ENCODE data around the gene MTMR11. TPM values are rescaled to one million over a fixed set of nuclear protein-coding genes. Genes with fewer than 3 reads are reported as not detected.

Gene MTMR11
- total and polyA plus RNA-seq, 10 of the 15 experiments (the other 5 are each of a cell fraction or from before 2014, with no cell fraction given): 0.35 to 1.1 (median 0.73) TPM

DNA sequence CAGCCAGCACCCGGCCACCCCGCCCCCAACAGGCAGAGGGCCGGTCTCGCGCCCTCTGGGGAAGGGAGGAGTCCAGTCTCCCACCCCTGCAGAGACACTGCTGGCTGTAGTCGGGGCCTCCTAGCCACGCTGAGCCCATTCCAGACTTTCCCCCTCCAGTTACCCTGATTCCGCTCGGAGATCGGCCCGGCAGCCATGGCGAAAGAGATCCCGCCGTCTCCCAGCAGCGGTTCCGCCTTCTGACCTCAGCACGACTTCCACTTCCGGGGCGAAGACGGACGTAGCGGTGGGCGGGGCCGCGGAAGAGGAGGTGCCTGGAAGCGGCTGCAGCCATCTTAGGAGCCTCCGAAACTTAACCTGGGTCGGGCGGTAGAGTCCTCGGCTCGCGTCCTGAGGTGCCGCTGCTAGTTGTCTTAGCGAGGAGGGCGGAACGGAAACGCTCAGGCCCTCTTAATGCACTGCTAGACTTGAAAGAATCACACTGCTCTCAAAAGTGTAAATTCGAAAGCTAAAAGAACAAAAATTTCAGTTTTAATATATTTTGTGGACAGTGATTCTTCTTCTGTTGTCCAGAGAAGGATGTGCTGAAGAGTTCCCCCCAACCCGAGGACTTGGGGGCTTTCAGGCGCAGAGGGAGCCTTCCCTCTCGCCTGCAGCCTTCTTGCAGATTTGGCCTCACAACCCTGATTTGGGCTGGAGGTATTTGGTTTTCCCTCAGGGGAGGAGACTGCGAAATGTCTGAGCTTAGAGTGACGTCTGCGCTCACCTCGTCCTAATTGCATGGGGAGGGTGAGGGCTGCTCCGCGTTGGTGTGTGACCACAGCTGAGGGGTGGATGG lies 8.9 kb downstream of the MTMR11 start, which contains the start of gene SF3B4 (continued):
- TF ChIP-seq LARP7 (IDR thresholded peaks at IDR 0.05) (peak; percentile 32; the same call in 1 of the 2 replicates), EP300 (IDR thresholded peaks at IDR 0.05; ENCODE audit: borderline replicate concordance in 1 of 2, control insufficient read depth in 1 of 2, low read depth in 2 of 2, low read length in 2 of 2) (no peak), FOS (IDR thresholded peaks at IDR 0.05; ENCODE audit: borderline replicate concordance, extremely low read depth, insufficient read length) (no peak), IKZF2 (IDR thresholded peaks at IDR 0.05) (no peak), ESRRA (IDR thresholded peaks at IDR 0.05; ENCODE audit: low read length) (no peak), ZSCAN29 (IDR thresholded peaks at IDR 0.05) (no peak), RAD21 (IDR thresholded peaks at IDR 0.05; ENCODE audit: insufficient read depth, low read depth, low read length) (no peak), ATF7 (IDR thresholded peaks at IDR 0.05; ENCODE audit: low read depth) (peak; percentile 55; the same call in 1 of the 2 replicates), ZBED1 (IDR thresholded peaks at IDR 0.05; ENCODE audit: borderline replicate concordance) (no peak; the same call in 1 of the 2 replicates), NR2C1 (IDR thresholded peaks at IDR 0.05) (peak; percentile 99)
- TF ChIP-seq, protein P1, sequence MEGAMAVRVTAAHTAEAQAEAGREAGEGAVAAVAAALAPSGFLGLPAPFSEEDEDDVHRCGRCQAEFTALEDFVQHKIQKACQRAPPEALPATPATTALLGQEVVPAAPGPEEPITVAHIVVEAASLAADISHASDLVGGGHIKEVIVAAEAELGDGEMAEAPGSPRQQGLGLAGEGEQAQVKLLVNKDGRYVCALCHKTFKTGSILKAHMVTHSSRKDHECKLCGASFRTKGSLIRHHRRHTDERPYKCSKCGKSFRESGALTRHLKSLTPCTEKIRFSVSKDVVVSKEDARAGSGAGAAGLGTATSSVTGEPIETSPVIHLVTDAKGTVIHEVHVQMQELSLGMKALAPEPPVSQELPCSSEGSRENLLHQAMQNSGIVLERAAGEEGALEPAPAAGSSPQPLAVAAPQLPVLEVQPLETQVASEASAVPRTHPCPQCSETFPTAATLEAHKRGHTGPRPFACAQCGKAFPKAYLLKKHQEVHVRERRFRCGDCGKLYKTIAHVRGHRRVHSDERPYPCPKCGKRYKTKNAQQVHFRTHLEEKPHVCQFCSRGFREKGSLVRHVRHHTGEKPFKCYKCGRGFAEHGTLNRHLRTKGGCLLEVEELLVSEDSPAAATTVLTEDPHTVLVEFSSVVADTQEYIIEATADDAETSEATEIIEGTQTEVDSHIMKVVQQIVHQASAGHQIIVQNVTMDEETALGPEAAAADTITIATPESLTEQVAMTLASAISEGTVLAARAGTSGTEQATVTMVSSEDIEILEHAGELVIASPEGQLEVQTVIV (IDR thresholded peaks at IDR 0.05; ENCODE audit: borderline replicate concordance, partially characterized antibody): peak; percentile 45
- TF ChIP-seq, protein P2, sequence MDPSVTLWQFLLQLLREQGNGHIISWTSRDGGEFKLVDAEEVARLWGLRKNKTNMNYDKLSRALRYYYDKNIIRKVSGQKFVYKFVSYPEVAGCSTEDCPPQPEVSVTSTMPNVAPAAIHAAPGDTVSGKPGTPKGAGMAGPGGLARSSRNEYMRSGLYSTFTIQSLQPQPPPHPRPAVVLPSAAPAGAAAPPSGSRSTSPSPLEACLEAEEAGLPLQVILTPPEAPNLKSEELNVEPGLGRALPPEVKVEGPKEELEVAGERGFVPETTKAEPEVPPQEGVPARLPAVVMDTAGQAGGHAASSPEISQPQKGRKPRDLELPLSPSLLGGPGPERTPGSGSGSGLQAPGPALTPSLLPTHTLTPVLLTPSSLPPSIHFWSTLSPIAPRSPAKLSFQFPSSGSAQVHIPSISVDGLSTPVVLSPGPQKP (IDR thresholded peaks at IDR 0.05; ENCODE audit: low read depth, low read length): peak; percentile 78
- TF ChIP-seq, protein P3, sequence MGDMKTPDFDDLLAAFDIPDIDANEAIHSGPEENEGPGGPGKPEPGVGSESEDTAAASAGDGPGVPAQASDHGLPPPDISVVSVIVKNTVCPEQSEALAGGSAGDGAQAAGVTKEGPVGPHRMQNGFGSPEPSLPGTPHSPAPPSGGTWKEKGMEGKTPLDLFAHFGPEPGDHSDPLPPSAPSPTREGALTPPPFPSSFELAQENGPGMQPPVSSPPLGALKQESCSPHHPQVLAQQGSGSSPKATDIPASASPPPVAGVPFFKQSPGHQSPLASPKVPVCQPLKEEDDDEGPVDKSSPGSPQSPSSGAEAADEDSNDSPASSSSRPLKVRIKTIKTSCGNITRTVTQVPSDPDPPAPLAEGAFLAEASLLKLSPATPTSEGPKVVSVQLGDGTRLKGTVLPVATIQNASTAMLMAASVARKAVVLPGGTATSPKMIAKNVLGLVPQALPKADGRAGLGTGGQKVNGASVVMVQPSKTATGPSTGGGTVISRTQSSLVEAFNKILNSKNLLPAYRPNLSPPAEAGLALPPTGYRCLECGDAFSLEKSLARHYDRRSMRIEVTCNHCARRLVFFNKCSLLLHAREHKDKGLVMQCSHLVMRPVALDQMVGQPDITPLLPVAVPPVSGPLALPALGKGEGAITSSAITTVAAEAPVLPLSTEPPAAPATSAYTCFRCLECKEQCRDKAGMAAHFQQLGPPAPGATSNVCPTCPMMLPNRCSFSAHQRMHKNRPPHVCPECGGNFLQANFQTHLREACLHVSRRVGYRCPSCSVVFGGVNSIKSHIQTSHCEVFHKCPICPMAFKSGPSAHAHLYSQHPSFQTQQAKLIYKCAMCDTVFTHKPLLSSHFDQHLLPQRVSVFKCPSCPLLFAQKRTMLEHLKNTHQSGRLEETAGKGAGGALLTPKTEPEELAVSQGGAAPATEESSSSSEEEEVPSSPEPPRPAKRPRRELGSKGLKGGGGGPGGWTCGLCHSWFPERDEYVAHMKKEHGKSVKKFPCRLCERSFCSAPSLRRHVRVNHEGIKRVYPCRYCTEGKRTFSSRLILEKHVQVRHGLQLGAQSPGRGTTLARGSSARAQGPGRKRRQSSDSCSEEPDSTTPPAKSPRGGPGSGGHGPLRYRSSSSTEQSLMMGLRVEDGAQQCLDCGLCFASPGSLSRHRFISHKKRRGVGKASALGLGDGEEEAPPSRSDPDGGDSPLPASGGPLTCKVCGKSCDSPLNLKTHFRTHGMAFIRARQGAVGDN (IDR thresholded peaks at IDR 0.05): peak; percentile 74; the same call in 1 of the 2 replicates
- TF ChIP-seq, protein P4, sequence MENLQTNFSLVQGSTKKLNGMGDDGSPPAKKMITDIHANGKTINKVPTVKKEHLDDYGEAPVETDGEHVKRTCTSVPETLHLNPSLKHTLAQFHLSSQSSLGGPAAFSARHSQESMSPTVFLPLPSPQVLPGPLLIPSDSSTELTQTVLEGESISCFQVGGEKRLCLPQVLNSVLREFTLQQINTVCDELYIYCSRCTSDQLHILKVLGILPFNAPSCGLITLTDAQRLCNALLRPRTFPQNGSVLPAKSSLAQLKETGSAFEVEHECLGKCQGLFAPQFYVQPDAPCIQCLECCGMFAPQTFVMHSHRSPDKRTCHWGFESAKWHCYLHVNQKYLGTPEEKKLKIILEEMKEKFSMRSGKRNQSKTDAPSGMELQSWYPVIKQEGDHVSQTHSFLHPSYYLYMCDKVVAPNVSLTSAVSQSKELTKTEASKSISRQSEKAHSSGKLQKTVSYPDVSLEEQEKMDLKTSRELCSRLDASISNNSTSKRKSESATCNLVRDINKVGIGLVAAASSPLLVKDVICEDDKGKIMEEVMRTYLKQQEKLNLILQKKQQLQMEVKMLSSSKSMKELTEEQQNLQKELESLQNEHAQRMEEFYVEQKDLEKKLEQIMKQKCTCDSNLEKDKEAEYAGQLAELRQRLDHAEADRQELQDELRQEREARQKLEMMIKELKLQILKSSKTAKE (IDR thresholded peaks at IDR 0.05; ENCODE audit: low read depth, poor library complexity, severe bottlenecking): no peak

Measured in GM12878 (cell line).